ENCODE results near the gene SEMA3C. TPM values are rescaled to one million over a fixed set of nuclear protein-coding genes. Genes with fewer than 3 reads are reported as not detected.

SEMA3C gene
- 10 to 100 TPM; 64.6 to 66.7 TPM for total RNA-seq
- long read RNA-seq, full-length matches to known transcripts: 25 of 37 reads
- long read RNA-seq, partial matches to known transcripts: 5 of 37 reads
- long read RNA-seq, other reads (novel, unspliced or antisense): 7 of 37 reads

DNA sequence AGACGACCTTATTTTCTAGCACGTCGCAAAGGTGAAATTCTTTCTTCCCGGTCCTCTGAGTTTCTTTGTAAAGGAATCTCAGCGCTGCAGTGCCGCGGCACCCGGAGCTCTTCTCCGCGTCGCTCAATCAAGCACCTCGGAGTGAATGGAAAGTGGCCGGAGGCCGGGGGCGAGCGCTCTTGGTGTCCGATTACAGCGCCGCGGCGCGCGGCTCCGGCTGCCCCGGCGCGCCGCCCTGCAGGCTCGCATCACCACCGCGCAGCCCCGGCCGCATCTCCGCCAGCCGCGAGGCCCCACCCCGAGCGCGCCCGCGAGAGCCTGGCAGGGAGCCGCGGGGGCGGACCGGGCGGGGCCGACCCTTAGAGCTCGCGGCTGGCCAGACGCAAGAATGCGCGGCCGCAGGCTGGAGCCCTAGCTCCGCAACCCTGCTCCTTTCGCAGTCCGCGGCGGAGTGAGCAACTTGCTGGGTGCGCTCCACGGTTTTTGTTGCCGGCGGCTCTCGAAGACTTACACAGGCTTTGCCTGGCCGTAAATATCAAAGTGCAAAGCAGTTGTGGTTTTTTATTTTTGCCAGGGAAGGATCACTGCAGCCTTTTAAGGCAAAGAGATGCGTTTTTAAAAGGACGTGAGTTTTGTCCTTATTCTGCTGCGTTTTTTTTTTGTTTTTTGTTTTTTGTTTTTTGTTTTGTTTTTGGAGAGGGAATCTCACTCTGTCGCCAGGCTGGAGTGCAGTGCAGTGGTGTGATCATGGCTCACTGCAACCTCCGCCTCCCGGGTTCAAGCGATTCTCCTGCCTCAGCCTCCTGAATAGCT, at the start of gene SEMA3C:
TSS of gene SEMA3C (minus strand) at position 143 of the 813 bp plus-strand sequence. CDS start 2,270 bp downstream, outside the sequence.
- ATAC-seq: peak; percentile 81
- peak; percentile 90 to 91 for DNase-seq
- intact Hi-C loops (cut with DNase I, micrococcal nuclease): loop anchor here in 1 of 2 donors (10.0 kb wide), 1 partner anchor 194 kb away; no protein-coding TSS in a partner anchor

DNA sequence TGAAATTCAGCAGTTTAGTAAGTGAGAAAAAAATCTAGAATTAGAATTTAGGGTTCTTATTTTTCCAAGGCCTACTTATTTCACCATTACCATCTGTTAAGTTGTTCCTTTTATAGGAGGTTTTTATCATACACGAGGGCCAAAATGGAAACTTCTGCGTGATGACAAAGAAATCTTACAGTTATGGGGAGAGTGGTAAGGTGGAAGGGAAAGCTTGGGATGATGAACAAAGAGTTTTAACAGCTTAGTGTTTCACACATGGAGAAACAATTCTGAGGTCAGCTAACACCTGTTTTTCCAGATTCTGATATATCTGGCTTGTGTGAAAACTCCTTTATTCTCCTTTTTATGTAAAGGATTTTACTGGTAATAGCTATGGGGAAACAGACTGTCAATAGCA, 49.8 kb upstream of the SEMA3C start:
- intact Hi-C loops (cut with DNase I, micrococcal nuclease): no loop called here
- DNase-seq: no peak
- ATAC-seq: no peak

DNA sequence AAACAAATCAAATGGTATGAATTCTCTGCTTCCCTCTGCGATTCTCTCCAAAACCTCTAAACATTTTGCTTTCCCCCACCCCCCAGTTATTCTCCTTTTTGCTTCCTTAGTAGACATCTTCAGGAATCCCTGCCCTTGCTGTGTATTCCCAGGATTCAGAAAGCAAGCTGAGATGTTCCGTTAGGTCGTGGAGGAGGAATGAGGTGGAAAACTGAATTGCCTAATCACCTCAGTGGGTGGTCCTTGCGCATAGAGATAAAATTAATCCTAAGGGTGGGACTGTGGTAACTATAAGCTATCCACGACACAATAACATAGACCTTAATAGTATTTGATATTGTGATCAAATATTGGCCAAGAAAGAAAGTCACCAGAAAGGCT, 49.1 kb upstream of the SEMA3C start:
- no peak for DNase-seq
- ATAC-seq: no peak
- intact Hi-C loops (cut with DNase I, micrococcal nuclease): no loop called here

DNA sequence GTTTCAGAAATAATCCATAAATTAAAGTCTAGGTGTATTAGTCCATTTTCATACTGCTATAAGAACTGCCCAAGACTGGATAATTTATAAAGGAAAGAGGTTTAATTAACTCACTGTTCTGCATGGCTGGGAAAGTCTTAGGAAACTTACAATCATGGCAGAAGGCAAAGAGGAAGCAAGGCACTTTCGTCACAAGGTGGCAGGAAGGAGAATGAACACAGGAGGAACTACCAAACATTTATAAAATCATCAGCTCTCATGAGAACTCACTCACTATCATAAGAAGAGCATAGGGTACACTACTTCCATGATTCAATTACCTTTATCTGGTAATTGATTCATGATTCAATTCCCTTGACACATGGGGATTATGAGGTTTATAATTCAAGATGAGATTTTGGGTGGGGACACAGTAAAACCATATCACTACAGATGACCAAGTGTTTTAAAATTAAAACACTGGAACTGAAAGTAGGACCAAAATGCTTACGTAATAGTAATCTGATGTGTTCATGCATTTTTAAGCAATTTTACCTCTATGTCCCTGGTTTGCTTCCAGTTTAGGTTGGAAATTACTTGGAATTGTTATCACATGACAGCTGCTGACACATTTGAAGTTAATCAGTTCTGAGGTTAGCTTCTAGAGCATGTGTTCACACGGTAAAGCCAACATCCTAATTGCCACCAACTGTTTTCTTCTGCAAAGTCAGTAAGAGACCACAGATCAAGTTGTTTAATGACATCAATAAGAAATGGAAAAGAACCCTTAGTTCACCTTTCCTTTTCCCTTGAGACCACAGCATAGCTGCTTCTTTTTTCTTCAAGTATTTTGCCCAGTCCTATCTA, 48.4 kb upstream of the SEMA3C start:
- ATAC-seq: no peak
- intact Hi-C loops (cut with DNase I, micrococcal nuclease): no loop called here
- no peak for DNase-seq

DNA sequence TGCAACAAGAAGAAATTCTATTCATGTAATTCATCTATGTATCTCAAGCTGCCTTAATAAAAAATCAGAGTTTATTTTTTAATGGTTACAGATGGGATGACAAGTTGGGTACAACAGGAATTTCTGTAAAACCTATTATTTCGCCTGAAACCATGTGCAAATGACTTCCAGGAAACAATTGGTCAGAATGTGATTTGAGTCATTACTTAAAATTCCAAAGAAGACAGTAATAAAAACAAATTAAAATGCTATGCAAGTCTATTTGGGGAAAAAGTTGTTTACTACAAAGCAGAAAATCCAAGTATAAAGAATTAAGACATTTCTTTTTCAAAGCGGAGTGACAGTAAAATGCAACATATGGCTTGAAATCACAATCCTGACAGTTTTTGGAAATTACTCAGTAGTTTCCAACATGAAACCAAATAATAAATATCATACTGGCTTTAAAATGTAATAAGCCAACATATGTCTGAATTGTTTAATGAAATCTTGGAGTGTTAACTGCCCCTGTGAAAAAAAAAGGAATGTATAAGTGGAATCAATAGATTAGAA, 41.5 kb upstream of the SEMA3C start:
- DNase-seq (no peak), ATAC-seq (no peak)
- intact Hi-C loops (cut with DNase I, micrococcal nuclease): no loop called here

DNA sequence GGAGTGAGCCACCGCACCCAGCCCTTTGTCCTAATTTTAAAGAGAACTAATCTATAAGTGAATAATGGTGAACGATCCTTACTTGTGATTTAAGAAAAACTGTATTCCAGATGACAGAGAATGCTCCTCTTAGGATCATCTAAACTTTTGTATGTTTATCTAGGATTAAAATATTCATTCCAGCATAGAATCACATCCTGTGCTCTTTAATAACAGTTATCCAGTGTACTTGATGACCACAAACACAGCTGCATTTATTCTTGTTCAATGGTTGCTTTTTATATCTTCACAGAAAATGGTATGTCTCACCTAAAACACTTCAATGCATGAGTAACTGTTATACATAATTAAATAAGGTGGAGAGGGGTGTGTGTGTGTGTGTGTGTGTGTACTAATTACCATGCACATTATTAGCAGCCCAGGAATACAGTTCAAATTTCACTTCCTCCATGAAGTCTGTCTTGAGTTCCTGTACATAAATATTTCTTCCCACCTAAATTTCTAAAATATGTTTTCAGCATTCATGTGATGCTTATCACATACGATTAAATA, 38.5 kb upstream of the SEMA3C start:
- intact Hi-C loops (cut with DNase I, micrococcal nuclease): no loop called here

DNA sequence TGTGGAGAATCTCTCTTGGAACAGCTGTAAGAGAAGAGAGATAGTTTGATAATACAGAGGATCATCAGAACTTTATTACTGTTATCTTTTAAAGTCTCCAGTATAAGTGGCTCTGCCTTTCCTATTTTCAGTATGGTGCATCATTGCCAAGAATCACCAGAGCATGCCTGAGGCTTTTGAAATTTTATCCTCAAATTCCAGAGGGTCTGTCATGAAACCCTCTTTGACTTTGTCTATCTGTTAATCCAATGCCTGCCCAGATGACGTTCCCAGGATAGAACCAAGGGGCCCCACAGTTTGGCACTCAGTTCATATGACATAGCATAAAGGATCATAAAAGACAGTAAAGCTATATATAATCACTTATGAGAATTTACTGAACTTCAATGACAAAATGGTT, 35.3 kb upstream of the SEMA3C start:
- DNase-seq (no peak), ATAC-seq (no peak)
- intact Hi-C loops (cut with DNase I, micrococcal nuclease): no loop called here

More for the DNA sequence above, 38.5 kb upstream of the SEMA3C start:
- DNase-seq (no peak), ATAC-seq (no peak)

DNA sequence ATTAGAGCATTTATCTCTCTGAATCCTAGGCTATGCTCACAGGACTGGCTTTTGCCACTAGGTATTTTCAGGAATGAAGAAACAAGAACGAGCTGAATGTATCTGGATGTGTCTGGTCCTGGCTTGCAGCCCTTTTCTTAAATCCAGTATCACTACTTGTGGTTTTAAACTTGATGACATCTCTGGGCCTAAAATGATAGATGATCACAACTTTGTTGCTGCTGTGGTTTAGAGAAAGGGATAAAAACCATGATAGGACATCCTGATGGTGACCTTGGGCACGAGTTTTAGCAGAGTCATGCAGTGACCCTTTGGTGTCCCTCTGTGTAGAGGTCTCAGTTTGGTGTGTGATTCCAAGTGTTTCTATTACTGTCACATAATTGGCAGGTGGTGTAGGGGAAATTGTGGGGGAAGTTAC, 31.7 kb upstream of the SEMA3C start:
- DNase-seq (no peak), ATAC-seq (no peak)
- intact Hi-C loops (cut with DNase I, micrococcal nuclease): no loop called here

DNA sequence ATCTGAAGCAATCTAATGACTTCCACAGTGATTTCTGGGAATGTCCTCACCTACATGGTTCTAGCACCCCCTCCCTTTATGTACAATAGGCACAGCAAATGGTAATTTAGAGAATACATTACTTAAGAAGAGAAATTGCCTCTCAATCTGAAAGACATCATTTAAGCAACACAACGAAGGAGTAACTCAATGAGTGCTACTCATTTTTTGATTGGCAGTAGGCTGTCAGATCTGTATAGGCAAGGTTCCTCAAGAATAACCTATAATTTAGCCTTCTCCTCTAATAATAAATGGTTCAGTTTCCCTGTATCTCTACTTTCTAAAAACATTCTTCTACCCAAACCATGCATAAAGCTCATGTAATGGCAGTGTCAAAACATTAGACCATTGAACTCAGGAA, 30.6 kb upstream of the SEMA3C start:
- ATAC-seq (no peak), DNase-seq (no peak)
- intact Hi-C loops (cut with DNase I, micrococcal nuclease): no loop called here

DNA sequence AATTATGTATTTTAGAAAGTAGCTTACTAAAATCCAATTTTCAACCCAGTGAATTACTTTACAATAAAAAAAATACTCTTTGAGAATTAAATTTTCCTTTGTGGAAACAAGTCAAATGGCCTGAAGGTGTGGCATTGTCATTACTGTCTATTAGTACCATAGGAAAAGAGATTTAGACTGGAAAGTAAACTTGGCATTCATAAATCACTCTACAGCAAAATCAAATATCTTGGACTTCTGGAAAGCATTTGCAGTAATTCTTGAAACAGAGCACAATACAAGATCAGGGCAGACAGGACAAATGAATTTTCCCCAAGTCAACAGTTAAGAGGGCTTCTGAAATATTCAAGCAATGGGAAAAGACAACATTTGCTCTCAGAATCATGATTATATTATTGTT, 28.0 kb upstream of the SEMA3C start:
- intact Hi-C loops (cut with DNase I, micrococcal nuclease): no loop called here
- ATAC-seq (no peak), DNase-seq (no peak)

DNA sequence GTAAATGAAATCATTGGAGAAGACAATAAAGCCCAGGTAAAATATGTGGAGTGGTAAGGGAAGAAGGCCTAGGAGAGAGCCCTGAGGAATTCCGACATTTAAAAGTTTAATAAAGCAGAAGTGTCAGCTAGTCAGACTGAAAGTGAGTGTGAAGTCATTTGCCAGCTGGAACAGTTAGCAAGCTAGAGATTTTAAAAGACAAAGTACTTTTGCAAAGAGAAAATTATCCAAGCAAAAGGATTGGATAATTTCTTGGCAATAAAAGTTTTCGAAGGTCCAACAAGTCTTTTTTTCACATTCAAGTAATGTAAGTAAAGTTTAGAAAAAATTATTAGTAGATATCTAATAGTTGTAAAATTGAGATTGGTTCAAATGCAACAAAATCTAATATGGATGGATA, 27.1 kb upstream of the SEMA3C start:
- intact Hi-C loops (cut with DNase I, micrococcal nuclease): no loop called here
- ATAC-seq: no peak
- DNase-seq: no peak

DNA sequence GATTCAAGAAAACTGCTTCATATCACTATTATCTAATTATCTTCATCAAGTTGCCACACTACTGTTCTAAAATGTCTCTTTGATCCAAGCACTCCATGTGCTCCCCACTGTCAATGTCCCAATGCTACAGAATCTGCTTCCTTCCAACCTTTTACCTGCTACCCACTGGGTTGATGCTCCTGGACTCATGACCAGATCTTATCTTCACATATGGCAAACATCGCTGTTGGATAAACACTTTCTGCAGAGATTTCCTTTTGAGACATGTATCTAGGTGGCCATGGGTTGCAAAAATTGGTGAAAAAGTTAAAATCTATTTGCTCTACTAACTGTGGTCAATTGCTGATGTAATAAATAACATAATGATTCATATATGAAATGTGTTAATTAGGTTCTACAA, 24.5 kb upstream of the SEMA3C start:
- ATAC-seq (no peak), DNase-seq (no peak)
- intact Hi-C loops (cut with DNase I, micrococcal nuclease): no loop called here

DNA sequence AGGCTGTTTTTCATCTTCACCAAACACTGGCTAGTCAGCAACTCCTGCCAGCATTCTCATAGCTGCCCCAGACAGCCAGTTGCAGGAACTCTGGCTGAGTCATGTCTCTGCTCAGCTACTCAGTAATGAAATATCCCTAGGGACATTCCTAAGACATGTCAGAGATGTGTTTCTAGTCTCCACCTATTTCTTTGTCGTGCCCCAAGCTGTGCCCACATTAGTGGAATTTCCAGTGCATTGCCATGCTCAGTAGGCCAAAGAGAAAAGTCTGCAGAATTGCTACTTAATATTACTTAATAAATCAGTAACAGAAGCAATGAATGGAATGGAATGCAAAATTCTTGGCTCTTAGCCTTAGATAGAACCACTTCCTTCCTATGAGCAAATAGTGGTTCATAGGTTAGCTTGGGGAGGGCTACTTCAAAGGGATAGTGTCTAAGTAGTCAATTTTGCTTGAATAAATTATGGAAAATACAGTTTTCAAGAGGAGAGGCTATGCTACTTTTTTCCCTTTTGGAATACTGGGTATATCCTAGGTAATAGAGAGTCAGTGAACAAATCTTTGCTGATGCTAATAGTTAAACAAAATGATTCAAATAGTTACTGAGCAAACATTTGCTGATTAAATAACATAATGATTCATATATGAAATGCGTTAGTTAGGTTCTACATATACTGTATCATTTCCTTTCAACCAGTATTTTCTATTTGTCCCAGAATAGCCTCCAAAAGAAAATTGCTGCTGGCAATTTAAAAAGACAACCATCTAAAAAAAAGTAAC, 23.6 kb upstream of the SEMA3C start:
- DNase-seq (peak in 1 of 2 donors; percentile 46), ATAC-seq (peak; percentile 83)
- intact Hi-C loops (cut with DNase I, micrococcal nuclease): no loop called here

DNA sequence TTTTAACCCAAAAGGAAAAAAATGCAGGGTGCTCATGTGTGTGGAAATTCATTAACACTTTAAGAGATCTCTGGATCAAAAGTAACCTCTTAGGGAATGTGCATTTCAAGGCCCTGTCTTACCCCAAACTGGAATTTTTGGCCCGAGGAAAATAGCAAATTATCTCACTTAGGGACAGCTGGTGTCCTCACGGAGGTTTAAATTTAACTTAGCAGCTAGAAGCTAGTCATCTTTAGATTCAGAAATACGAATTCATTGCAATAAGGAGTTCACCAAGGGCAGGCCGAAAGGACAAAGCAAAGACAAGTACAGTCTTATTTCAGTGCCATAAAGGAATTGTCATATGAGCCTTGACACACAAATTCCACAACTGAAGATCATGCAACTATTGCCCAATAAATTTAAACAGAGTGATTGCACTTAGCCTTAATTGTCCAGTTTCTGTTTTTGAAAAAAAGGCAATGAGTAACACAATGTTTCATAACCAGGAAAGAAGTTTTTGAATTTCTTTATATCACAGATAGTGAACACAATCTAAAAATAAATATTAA, 22.4 kb upstream of the SEMA3C start:
- intact Hi-C loops (cut with DNase I, micrococcal nuclease): no loop called here
- peak; percentile 92 for ATAC-seq
- no peak for DNase-seq

DNA sequence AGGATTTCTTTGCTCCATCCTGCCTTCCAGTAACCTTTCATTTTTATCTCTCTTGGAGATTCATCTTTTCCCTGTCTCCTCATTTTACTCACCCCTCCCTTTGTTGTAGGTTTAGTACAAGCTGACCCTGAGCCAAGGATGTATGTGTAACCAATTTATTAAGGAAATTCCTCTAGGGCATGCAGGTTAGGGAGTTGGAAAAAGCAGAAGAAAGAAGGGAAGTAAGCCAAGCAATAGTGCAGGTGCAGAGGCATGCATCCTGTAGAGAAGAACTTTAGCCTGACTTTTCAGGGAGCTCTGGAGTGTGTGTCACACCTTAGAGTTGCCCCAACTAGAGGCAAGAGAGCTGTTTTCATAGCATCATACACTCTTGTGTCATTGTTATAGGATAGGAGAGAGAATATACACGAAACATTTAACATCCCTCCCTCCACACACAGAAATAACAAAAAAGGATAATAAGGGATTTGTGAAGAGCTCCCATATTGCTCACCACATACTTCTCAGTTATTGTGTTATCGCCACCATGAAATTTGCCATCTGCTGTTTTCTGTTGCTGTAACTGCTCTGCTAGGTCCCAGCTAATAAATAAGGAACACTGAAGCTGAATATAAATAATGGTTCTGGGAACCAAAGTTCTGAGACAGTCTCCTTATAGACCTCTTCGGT, 21.8 kb upstream of the SEMA3C start:
- intact Hi-C loops (cut with DNase I, micrococcal nuclease): no loop called here
- peak; percentile 64 for ATAC-seq
- no peak for DNase-seq

DNA sequence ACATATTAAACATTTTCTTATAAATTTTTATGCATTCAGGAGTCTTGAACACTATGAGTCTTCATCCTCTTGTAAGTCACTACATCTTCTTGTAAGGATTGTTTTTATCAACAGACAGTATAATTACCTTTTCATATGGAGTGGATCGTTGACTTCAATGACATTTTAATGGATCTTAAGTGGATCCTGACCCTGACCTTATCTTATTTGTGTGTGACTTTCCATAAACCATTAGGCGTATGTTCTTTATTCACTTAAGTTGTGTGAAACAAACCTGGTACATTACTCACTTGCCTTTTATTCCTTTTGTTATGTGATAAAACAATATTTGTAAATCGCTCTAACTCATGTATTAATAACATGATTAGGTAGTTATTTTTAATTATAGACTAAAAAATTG, 18.5 kb upstream of the SEMA3C start:
- ATAC-seq: no peak
- no peak for DNase-seq
- intact Hi-C loops (cut with DNase I, micrococcal nuclease): no loop called here

DNA sequence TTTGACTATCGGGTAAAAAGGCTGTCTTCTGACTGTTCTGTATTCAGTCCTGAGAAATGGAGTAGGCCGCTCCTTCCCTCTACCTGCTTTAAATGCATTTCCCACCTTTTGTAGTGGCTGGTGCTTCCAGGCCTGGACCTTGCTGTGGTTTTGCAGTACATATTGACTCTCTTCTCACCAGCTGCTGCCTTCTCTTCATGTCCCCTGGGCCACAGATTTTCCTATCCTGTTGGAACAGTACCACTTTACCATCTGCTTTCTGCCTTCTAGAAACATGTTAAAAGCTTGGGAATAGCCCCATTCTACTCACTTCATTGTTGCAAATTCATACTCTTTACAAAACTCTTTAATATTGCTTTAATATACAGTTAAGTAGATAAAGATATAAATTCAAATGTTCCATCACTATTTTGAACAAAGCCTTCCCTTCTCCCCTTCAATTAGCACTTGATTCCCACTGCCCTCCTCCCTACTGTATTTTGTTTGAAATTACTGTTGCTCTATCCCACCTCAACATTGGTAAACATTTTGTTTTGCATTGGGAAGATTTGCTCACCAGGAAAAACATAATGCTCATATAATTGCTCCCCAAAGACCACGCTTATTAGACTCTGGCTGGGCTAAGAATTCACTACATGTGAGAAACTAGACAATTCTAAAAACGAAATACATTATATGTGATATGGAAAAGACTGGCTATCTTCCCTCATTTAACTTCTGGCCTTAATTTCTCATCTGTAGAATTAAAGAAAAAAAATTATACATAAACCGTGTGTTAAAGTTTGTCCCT, 17.3 kb upstream of the SEMA3C start:
- intact Hi-C loops (cut with DNase I, micrococcal nuclease): no loop called here
- ATAC-seq (no peak), DNase-seq (no peak)

Data from left colon (tissue), 2 donors.